GM12865 (cell line): ENCODE results near the gene ACTR3.

ENCODE experiments used
- DNase-seq: peaks from one replicate; pipeline ENCODE4 v3.0.0; 2010; ENCODE audit warnings: low read depth
- H3K4me3 ChIP-seq: 2 replicates; pipeline ENCODE4 v1.5.1; 2011; ENCODE audit warnings: mild to moderate bottlenecking, low read depth, low read length, control low read depth
- TF ChIP-seq, protein P1 (sequence below): IDR thresholded peaks from 2 replicates; pipeline ENCODE4 v1.5.1; 2011; ENCODE audit warnings: low read length, control low read depth, low read depth, inconsistent platforms; ENCODE audit not compliant: insufficient read depth; ENCODE audit errors: missing control alignments

Gene ACTR3

DNA sequence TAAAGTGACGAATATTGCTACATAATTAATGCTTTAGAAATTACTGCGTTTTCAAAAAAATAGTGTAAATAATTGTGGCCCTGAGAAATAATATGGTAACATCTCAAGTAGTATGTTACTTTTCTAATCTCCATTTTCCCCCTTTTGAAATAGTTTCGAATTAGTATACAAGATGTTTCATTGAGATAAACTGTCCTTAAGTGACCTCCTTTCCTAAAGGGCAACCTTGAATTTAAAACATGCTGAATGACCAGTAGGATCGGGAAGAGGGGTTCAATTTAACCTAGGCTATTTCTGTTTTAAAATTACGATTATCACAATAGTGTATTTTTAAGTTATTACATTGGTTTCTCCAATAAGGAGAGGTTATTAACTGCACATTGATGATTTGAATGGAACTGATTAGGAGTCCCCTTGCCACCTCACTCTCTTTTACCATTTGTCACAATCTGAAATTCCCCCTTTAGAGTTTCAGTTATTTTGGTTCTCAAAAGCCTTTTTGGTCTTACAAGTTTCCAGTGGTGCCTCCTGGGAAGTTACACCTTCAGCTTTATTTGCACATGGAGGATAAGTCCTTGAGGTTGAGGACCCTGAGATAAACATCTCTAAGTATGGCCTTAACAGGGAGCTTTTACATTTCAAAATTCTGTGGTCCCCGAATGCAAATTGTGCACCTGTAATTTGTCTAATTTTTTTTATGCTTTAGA is 2.3 kb downstream of the ACTR3 start:
- TF ChIP-seq, protein P1, sequence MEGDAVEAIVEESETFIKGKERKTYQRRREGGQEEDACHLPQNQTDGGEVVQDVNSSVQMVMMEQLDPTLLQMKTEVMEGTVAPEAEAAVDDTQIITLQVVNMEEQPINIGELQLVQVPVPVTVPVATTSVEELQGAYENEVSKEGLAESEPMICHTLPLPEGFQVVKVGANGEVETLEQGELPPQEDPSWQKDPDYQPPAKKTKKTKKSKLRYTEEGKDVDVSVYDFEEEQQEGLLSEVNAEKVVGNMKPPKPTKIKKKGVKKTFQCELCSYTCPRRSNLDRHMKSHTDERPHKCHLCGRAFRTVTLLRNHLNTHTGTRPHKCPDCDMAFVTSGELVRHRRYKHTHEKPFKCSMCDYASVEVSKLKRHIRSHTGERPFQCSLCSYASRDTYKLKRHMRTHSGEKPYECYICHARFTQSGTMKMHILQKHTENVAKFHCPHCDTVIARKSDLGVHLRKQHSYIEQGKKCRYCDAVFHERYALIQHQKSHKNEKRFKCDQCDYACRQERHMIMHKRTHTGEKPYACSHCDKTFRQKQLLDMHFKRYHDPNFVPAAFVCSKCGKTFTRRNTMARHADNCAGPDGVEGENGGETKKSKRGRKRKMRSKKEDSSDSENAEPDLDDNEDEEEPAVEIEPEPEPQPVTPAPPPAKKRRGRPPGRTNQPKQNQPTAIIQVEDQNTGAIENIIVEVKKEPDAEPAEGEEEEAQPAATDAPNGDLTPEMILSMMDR, result no peak
- H3K4me3 ChIP-seq, result peak overlapping the region; percentile 98
- peak; percentile 32 for DNase-seq

GRCh38 chr2:113894156-113894743 is 4.4 kb downstream of the ACTR3 start:
- no peak for DNase-seq
- TF ChIP-seq, protein P1, result no peak
- H3K4me3 ChIP-seq, result peak overlapping the region; percentile 98

GRCh38 chr2:113895301-113895700 is 5.4 kb downstream of the ACTR3 start:
- TF ChIP-seq, protein P1, result no peak
- H3K4me3 ChIP-seq, result peak overlapping the region; percentile 98
- no peak for DNase-seq

DNA sequence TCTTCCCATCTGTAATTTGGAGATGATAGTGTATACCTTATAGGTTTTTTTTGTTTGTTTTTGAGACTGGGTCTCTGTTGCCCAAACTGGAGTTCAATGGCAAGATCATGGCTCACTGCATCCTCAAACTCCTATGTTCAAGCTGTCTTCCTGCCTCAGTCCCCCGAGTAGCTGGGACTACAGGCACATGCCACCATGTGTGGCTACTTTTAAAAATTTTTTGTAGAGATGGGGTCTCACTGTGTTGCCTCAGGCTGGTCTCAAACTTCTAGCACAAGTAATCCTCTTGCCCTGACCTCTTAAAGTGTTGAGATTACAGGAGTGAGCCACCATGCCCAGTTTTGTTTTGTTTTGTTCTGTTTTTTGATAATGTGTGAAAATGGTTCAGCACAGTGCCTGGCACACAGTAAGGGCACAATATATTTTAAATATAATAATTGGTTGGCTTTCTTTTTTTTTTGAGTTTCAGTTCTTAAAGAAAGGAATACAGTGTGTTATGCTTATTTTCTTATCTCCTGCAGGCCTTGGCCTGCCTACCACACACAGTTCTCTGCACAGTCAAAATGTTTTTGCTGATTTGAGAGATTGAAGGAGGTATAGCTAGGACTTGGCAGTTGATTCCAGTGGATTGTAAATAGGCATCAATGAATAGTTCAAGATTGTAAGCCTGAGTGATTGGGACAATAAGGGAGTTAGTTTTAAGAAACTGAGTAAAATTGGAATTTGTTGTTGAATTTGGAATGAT is 6.1 kb downstream of the ACTR3 start:
- peak overlapping the region; percentile 98 for H3K4me3 ChIP-seq
- TF ChIP-seq, protein P1, result no peak
- no peak for DNase-seq

DNA sequence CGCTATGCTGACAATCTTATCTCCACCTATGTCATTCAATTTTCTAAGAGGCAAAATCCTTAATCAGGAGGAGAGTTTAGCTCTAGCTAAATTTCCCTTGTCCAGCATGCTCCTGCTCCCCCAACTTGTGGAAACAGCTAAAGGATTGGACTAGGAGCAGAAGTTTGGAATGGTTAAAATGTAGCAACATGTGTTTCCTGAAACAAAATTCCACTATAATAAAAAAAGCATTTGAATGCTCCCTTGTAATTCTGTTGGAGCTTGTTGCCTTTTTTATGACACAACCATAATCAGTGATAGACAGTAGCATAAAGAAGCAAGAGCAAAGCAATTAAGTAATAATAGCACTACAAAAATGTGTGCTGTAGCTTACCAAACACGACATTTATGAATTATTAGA is 6.9 kb downstream of the ACTR3 start:
- no peak for DNase-seq
- H3K4me3 ChIP-seq, result peak overlapping the region; percentile 41; the same call in 1 of the 2 replicates
- TF ChIP-seq, protein P1, result no peak

DNA sequence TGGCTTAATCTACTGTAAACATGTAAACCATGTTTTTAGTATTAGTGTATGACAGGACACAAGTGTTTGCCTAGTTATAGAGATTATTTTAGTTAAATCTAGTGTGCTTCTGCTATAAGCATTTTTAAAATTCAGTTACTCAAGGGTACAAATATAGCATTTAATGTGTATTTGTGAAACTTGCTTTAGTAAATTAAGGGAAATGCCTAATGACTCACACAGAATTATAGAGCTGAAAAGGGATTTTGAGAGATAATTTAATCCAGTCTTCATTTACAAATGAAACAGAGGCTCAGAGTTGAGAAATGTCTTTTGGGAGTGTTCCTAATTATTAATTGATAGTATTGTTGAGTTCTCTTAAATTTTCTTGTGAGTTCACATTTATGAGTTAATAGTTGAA is 8.2 kb downstream of the ACTR3 start:
- peak overlapping the region; percentile 41 for H3K4me3 ChIP-seq
- no peak for DNase-seq
- TF ChIP-seq, protein P1, result no peak

DNA sequence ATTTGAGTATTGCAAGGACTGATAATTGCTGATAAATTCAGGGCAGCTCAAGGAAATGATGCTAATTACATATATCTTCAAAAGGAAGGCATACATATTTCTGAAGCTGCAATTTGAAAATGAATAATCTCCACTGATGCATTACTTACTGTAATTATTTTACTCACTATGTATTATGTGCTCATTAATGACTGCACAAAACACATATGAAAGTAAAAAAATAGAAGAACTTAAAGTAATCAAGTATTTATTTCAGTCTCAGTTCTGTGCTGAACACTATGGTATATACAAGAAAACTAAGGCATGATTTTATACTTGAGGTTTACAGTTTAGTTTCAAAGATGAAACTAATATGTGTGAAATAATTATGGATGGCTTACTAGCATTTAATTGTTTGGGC is 9.3 kb downstream of the ACTR3 start:
- TF ChIP-seq, protein P1, result no peak

More for the DNA sequence above, 9.3 kb downstream of the ACTR3 start:
- DNase-seq, result no peak
- no peak overlapping the region for H3K4me3 ChIP-seq
